HEK293T (cell line): ENCODE results near the gene SARS2.

Source experiments
- BHLHE40 ChIP-seq: fragments of 450-650 bp; IDR thresholded peaks from 2 replicates; pipeline ENCODE4 v1.6.1; 2016; ENCODE audit warnings: mild to moderate bottlenecking, moderate library complexity, borderline replicate concordance
- CTBP1 ChIP-seq: fragments of 450-650 bp; IDR thresholded peaks from 2 replicates; pipeline ENCODE4 v1.6.1; 2016; ENCODE audit warnings: borderline replicate concordance
- ELF4 ChIP-seq: fragments of 450-650 bp; IDR thresholded peaks from 2 replicates; pipeline ENCODE4 v1.6.1; 2017; ENCODE audit warnings: antibody characterized with exemption
- FOXK2 ChIP-seq: fragments of 450-650 bp; IDR thresholded peaks from 2 replicates; pipeline ENCODE4 v1.6.1; 2016; ENCODE audit warnings: mild to moderate bottlenecking
- FOXM1 ChIP-seq: fragments of 450-650 bp; IDR thresholded peaks from 2 replicates; pipeline ENCODE4 v1.6.1; 2017; ENCODE audit warnings: mild to moderate bottlenecking, borderline replicate concordance
- L3MBTL2 ChIP-seq: fragments of 450-650 bp; conservative IDR thresholded peaks from 2 replicates; pipeline ENCODE4 v1.6.1; 2016; ENCODE audit warnings: mild to moderate bottlenecking
- LEF1 ChIP-seq: fragments of 450-650 bp; IDR thresholded peaks from 2 replicates; pipeline ENCODE4 v1.6.1; 2017; ENCODE audit warnings: mild to moderate bottlenecking, borderline replicate concordance
- NFRKB ChIP-seq: fragments of 450-650 bp; IDR thresholded peaks from 2 replicates; pipeline ENCODE4 v1.6.1; 2016; ENCODE audit warnings: mild to moderate bottlenecking, moderate library complexity
- PKNOX1 ChIP-seq: fragments of 450-650 bp; IDR thresholded peaks from 2 replicates; pipeline ENCODE4 v1.6.1; 2016
- SP1 ChIP-seq: fragments of 450-650 bp; IDR thresholded peaks from 2 replicates; pipeline ENCODE4 v1.6.1; 2017
- SUZ12 ChIP-seq: fragments of 450-650 bp; IDR thresholded peaks from 2 replicates; pipeline ENCODE4 v1.6.1; 2016; ENCODE audit warnings: mild to moderate bottlenecking
- TARDBP ChIP-seq: fragments of 450-650 bp; IDR thresholded peaks from 2 replicates; pipeline ENCODE4 v1.6.1; 2016
- ZNF384 ChIP-seq: fragments of 450-650 bp; IDR thresholded peaks from 2 replicates; pipeline ENCODE4 v1.6.1; 2016

- TF ChIP-seq LEF1 (no peak), FOXM1 (no peak), PKNOX1 (no peak), L3MBTL2 (no peak), BHLHE40 (no peak), ZNF384 (no peak), CTBP1 (no peak), FOXK2 (no peak), SP1 (no peak), NFRKB (no peak), SUZ12 (no peak), TARDBP (no peak), ELF4 (no peak)
Observed at GRCh38 chr19:38942471-38943181, 12.1 kb upstream of the SARS2 start.
